Stomach (tissue), 4 donors: ENCODE data around the gene GCC1.

ENCODE experiments used
- CTCF ChIP-seq, 7 experiments: fragments of 450-650 bp in 4 of 7; fragments of 200-600 bp in 3 of 7; sonication (generic) in 3 of 7; IDR thresholded peaks; one replicate each; pipeline ENCODE4 v1.5.1; 2016 to 2019; ENCODE audit warnings: antibody characterized with exemption in 7 of 7, control low read depth in 2 of 7, mild to moderate bottlenecking in 1 of 7
- POLR2A ChIP-seq, 4 donors: fragments of 450-650 bp; IDR thresholded peaks; one replicate each; pipeline ENCODE4 v1.6.1; 2016; ENCODE audit warnings: antibody characterized with exemption in 4 of 4, control low read depth in 2 of 4, mild to moderate bottlenecking in 1 of 4, moderate library complexity in 1 of 4
- POLR2AphosphoS5 ChIP-seq, 3 donors: sonication (generic); formaldehyde crosslinking; IDR thresholded peaks; one replicate each; pipeline ENCODE4 v1.6.1; 2016; ENCODE audit warnings: antibody characterized with exemption in 3 of 3

DNA sequence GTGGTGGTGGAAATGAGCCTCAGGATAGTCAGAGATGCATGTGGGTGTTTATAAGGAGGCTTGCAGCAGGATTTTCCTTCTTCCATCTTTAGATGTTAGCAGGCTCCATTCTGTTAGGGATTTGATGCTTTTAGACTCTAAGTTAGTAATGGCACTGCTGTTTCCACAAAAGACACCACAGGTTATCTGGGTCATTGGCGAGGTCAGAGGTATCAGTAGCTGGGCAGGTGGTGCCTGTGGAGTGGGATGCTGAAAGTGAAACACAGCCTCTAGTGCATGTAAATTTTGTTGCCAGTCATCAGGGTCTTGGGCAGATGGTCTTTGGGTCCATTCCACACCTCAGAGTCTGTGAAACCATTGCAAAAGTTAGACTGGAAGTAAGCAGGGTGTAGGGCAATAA, 33.4 kb upstream of the GCC1 start:
- TF ChIP-seq POLR2AphosphoS5 (IDR thresholded peaks at IDR 0.05) (no peak), CTCF (IDR thresholded peaks at IDR 0.05) (no peak), POLR2A (IDR thresholded peaks at IDR 0.05) (no peak)
